Mucosa of descending colon (tissue), 3 donors: ENCODE results near the gene CD22. TPM values are rescaled to one million over a fixed set of nuclear protein-coding genes. Genes with fewer than 3 reads are reported as not detected.

Source experiments
- ATAC-seq: fragments of 200-7000 bp; cut with Tn5 transposase; one replicate; pipeline ENCODE4 v1.9.1; 2020; ENCODE audit warnings: mild to moderate bottlenecking, moderate library complexity
- DNase-seq, 3 donors: peaks; one replicate each; pipeline ENCODE4 v3.0.0-alpha.2; 2020
- H3K36me3 ChIP-seq: fragments of 200-600 bp; one replicate; pipeline ENCODE4 v1.8.0; 2021; ENCODE audit warnings: low read depth, mild to moderate bottlenecking
- H3K4me1 ChIP-seq: fragments of 200-600 bp; one replicate; pipeline ENCODE4 v1.8.0; 2021; ENCODE audit warnings: low read depth, mild to moderate bottlenecking
- H3K4me3 ChIP-seq: fragments of 200-600 bp; one replicate; pipeline ENCODE4 v1.8.0; 2021; ENCODE audit warnings: mild to moderate bottlenecking
- H3K9me3 ChIP-seq: fragments of 200-600 bp; one replicate; pipeline ENCODE4 v1.8.0; 2021; ENCODE audit warnings: mild to moderate bottlenecking
- intact Hi-C, 2 donors: fragments of 100-400 bp; cut with DNase I in 1 of 2; cut with micrococcal nuclease in 1 of 2; formaldehyde crosslinking; loops; one replicate each; pipeline versions ENCODE4 v1.11.0 to v1.11.1; 2022; cut with DNase I, micrococcal nuclease
- total RNA-seq, 3 donors: library from RNA; stranded (reverse); fragmentation: NEBNext Ultra II Directional in 2 of 3; extraction: Animal tissue kit (Norgen Biotek cat#: 25700) in 2 of 3; gene quantifications; one replicate each; pipeline versions ENCODE4 v1.2.1 to v1.2.4, GENCODE V29; 2021 to 2023
- TF ChIP-seq, protein P1 (sequence below): fragments of 200-600 bp; IDR thresholded peaks from one replicate; pipeline ENCODE4 v1.8.0; 2022; ENCODE audit warnings: antibody characterized with exemption, mild to moderate bottlenecking
- donor health status: DM: no; HTN: no; CAD: no; lungs with moderate emphysema.
- donor health status: DM: no; HTN: no; CAD: no.
- donor health status: DM: no; HTN: yes; CAD: no.

CD22 gene
- total RNA-seq, 3 donors from 2014 or later: 2.2 to 5.7 (median 4.1) TPM

DNA sequence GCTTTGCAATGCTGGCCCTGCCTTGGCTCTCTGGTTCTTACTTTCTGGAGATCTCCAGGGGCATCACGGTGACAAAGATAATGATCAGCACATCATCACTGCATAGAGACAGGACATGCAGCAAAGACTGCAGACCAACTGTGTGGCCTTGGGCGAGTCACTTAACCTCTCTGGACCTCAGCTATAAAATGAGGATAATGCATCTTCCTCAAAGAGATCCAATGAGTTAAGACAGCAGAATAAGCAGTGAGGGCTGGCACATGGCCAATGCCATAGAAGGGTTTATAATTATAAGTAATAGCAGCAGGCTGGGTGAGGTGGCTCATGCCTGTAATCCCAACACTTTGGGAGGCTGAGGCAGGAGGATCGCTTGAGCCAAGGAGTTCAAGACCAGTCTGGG, 34.7 kb upstream of the CD22 start:
- ATAC-seq (no peak), DNase-seq (no peak)
- TF ChIP-seq, protein P1, sequence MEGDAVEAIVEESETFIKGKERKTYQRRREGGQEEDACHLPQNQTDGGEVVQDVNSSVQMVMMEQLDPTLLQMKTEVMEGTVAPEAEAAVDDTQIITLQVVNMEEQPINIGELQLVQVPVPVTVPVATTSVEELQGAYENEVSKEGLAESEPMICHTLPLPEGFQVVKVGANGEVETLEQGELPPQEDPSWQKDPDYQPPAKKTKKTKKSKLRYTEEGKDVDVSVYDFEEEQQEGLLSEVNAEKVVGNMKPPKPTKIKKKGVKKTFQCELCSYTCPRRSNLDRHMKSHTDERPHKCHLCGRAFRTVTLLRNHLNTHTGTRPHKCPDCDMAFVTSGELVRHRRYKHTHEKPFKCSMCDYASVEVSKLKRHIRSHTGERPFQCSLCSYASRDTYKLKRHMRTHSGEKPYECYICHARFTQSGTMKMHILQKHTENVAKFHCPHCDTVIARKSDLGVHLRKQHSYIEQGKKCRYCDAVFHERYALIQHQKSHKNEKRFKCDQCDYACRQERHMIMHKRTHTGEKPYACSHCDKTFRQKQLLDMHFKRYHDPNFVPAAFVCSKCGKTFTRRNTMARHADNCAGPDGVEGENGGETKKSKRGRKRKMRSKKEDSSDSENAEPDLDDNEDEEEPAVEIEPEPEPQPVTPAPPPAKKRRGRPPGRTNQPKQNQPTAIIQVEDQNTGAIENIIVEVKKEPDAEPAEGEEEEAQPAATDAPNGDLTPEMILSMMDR: no peak
- no peaks in the 10 kb centered on the region for H3K9me3 ChIP-seq
- intact Hi-C loops: no loop called here
- no peak overlapping the region for H3K4me3 ChIP-seq
- no peaks in the 10 kb centered on the region for H3K4me1 ChIP-seq
- no peaks in the 10 kb centered on the region for H3K36me3 ChIP-seq

DNA sequence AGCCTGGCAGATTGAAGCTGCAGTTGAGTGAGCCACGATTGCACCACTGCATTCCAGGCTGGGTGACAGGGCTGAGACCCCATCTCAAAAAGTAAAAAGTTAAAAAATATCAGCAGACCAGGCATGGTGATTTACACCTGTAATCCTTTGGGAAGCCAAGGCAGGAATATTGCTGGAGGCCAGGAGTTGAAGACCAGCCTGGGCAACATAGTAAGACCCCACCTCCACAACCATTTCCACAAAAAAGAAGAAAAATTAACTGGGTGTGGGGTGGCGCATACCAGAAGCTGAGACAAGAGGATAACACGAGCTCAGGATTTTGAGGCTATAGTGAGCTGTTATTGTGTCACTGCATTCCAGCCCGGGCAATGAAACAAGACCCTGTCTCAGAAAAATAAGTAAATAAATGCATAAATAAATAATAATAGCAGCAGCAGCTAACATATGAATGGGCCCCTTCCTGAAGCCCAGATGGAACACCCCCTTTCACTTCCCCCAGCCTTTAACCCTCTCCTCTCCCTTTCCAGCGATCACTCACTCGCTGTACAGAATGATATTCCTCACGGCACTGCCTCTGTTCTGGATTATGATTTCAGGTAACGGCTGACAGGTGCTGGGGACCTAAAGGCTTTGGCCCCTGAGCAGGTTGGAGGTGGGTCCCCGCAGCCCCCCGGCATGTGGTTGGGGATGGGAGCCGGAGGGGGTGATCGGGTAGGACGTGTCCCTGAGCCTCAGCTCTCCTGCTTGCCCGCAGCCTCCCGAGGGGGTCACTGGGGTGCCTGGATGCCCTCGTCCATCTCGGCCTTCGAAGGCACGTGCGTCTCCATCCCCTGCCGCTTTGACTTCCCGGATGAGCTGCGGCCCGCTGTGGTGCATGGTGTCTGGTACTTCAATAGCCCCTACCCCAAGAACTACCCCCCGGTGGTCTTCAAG, 33.9 kb upstream of the CD22 start:
- TF ChIP-seq, protein P1: no peak
- no peaks in the 10 kb centered on the region for H3K36me3 ChIP-seq
- H3K9me3 ChIP-seq: no peaks in the 10 kb centered on the region
- H3K4me1 ChIP-seq: no peaks in the 10 kb centered on the region
- intact Hi-C loops: no loop called here
- peak in 1 of 3 donors; percentile 55 for DNase-seq
- H3K4me3 ChIP-seq: no peak overlapping the region
- ATAC-seq: no peak

DNA sequence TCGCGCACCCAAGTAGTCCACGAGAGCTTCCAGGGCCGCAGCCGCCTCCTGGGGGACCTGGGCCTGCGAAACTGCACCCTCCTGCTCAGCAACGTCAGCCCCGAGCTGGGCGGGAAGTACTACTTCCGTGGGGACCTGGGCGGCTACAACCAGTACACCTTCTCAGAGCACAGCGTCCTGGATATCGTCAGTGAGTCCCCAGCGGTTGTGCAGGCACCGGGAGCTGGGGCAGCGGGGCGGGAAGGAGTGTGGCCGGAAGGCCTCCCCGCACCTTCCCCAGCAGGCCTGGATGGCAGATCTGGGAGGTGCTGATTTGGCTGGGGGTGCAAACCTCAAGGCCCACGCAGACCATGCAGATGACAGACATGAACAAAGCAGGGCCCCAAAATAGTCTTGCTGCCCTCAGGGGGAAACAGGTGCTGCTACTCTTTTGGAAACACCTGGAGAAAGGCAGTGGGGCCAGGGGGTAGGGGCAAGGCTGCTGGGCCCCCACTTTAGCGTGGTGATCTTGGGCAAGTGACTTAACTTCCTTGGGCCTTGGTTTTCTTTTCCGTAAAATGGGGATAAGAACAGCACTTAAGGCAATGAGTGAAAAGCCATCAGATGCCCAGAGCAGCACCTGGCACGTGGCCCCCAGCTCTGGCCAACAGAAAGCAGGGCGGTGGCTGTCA, 33.1 kb upstream of the CD22 start:
- Histone ChIP-seq H3K4me1 (no peaks in the 10 kb centered on the region), H3K9me3 (no peaks in the 10 kb centered on the region), H3K4me3 (no peak overlapping the region), H3K36me3 (no peaks in the 10 kb centered on the region)
- intact Hi-C loops: no loop called here
- ATAC-seq (peak; percentile 57), DNase-seq (peak in 1 of 3 donors; percentile 60)
- TF ChIP-seq, protein P1: no peak

DNA sequence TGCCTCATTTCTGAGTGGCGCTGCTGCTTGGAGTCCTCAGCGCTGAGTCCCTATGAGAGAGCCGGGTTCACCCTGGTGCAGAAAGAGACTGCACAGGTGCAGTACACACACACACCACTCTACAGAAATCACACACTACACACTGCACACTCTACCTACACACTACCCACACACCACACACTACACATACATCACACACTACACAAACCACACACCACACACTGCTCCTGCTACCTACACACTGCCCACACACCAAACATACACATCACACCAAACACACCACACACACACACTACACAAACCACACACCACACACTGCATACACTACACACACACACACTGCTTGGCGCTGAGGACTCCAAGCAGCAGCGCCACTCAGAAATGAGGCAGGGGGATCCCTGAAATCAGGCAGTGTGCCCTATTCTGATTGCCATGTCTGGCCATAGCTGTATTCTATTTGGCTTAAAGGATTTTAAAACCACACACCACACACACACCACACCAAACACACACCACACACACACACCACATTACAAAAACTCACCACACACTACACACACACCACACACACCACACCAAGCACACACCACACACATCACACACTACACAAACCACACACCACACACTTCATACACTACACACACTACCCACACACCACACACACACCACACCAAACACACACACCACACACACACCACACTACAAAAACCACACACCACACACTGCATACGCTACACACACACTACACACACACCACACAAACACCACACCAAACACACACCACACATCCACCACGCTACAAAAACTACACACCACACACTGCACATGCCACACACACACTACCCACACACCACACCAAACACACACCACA, 32.1 kb upstream of the CD22 start:
- H3K4me1 ChIP-seq: no peaks in the 10 kb centered on the region
- TF ChIP-seq, protein P1: no peak
- no peaks in the 10 kb centered on the region for H3K36me3 ChIP-seq
- no peak overlapping the region for H3K4me3 ChIP-seq
- ATAC-seq (no peak), DNase-seq (no peak)
- intact Hi-C loops: no loop called here
- H3K9me3 ChIP-seq: no peaks in the 10 kb centered on the region

DNA sequence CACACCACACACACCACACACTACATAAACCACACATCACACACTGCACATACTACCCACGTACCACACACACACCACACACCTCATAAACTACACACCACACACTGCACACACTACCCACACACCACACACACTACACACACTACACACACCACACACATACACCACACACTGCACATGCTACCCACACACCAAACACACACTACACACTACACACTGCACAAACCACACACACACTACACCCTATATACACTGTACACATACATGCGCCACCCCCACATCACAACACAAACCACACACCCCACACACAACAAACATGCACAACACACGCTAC, 31.5 kb upstream of the CD22 start:
- H3K4me1 ChIP-seq: no peaks in the 10 kb centered on the region

More for the DNA sequence above, 31.5 kb upstream of the CD22 start:
- Histone ChIP-seq H3K36me3 (no peaks in the 10 kb centered on the region), H3K9me3 (no peaks in the 10 kb centered on the region), H3K4me3 (no peak overlapping the region)
- TF ChIP-seq, protein P1: no peak
- ATAC-seq (no peak), DNase-seq (no peak)
- intact Hi-C loops: no loop called here
